ENCODE measurements around the gene SMAP2.
"Not testable (repeated sequence)": the region's sequence is repeated elsewhere in the genome, so short reads cannot be mapped to it uniquely, and the experiment has no call there.

The SMAP2 gene

DNA sequence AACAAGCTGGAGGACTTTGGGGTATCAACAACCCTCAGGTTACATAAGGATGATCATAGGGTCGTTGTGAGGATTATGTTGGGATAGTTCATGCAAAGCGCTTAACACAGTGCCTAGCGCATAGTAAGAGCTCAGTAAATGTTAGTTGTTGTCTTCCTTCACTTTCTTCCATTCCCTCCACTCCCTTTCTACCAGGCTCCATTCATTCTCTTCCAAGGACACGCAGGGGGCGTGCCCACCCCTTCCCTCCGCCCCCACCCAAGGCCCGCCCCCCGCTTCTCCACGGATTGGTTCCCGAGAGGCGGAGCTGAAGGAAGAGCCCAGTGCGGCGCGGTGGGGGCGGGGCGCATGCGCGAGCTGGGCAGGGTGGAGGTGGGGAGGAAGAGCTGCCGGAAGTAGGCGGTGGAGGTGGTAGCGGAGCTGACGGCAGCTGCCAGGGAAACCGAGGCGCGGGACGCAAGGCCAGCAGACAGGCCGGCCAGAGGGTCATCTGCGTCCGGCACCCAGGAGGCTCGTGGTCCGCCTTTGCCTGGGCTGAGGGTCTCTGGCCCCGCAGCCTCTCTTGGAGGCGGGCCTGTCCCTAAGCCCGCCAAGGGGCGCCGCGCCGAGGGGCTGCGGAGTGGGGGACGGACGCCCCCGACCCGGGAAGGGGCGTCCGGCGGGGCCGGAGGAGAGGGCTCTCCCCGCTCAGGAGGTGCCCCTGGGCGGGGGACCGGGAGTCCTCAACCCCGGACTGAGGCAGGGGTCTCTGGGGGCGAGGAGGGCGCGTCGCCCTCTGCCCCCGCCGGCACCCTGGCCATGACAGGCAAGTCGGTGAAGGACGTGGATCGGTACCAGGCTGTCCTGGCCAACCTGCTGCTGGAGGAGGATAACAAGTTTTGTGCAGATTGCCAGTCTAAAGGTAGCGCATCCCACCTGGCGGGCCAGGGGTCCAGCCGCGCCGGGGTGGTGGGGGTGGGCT, at the start of gene SMAP2:
Gene SMAP2, plus strand, starts transcription at position 405 of the 961 bp plus-strand sequence. Its CDS starts 394 bp downstream, at position 799.
- DNase-seq = peak; percentile 96

- not testable (repeated sequence) for DNase-seq
Measured at GRCh38 chr1:40331403-40331802, 42.1 kb upstream of the SMAP2 start.

- no peak for DNase-seq
Measured at GRCh38 chr1:40332695-40333094, 40.8 kb upstream of the SMAP2 start.

- DNase-seq = no peak
Measured at GRCh38 chr1:40337443-40337842, 36.1 kb upstream of the SMAP2 start.

GRCh38 chr1:40338745-40339419, 34.6 kb upstream of the SMAP2 start:
- DNase-seq = peak; percentile 98

DNA sequence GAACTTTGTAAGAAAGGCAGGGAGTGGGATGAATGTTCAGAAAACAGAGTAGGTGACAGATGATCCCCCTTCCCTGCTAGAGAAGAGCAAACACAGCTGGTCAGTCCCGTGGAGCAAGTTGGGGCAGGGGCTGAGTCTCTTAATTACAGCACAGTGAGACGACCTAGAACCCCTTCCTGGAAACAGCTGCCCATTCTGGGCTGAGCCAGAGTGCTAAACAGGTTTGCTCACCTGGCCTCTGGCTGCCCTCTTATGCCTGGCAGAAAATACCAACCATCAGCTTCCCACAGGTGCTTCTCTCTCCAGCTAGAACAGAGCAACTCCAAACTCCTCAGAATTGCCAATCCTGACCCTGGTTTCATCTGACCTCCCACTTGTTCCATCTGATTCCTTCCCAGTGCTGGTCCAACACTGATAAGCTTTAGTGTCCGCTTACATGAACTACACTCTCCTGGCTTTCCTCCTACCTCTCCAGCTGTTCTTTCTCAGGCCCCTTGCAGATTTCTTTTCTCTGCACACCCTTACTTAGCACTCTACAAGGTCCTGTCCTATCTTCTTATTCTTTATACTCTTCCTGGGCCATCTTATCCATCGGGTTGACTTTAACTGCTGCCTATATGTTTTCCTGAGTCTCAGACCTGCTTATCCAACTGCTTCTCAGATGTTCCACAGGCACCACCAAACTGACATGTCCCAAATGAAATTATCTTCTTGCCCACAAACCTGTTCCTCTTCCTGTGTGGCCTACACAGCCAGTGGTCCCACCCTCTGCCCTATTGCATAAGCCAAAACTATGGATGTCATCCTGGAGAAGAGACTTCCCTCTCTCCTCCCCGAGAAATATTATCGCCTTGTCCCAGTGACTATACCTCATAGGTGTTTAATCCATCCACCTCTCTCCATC, 33.9 kb upstream of the SMAP2 start:
- no peak for DNase-seq

- DNase-seq = no peak
Measured at GRCh38 chr1:40341491-40342380, 31.8 kb upstream of the SMAP2 start.

- DNase-seq = not testable (repeated sequence)
Measured at GRCh38 chr1:40342381-40342717, 31.2 kb upstream of the SMAP2 start.

DNA sequence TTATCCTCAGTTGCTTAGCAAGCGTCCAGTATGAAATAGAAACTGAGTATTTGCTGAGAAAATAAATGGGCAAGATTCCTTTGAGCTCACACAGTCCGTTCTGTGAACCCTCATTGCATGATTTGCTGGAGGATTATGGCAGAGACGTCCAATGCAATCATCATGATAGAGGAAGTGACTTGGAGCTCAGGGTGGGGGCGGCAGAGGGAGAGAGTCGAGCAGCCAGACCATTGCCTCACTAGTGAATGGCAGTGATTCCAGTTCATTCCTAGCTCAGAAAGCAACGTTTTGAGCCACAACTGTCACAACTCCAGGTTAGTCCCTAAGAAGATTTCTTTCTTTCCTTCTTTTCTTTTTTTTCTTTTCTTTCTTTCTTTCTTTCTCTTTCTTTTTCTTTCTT, 28.9 kb upstream of the SMAP2 start:
- DNase-seq = no peak

GRCh38 chr1:40350391-40350790, 23.1 kb upstream of the SMAP2 start:
- no peak for DNase-seq

DNA sequence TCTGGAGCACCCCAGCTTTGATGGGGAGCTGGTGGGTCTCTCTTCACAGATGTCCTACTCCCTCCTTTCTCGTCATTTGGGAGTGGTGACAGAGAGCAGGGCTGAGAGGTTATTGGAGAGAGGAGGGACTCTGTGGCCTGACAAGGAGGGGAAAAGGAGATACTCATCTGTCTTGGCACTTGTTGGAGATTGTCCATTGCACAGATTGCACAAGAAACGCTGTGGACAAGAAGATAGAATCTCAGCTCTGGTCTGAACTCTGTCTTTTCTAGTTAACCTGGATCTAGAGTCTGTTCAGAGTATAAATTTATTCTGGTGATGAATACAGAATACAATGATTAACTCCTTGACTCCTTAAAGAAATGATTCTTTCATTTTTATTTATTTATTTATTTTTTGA, 22.4 kb upstream of the SMAP2 start:
- DNase-seq = no peak

GRCh38 chr1:40352126-40352525, 21.4 kb upstream of the SMAP2 start:
- no peak for DNase-seq

DNA sequence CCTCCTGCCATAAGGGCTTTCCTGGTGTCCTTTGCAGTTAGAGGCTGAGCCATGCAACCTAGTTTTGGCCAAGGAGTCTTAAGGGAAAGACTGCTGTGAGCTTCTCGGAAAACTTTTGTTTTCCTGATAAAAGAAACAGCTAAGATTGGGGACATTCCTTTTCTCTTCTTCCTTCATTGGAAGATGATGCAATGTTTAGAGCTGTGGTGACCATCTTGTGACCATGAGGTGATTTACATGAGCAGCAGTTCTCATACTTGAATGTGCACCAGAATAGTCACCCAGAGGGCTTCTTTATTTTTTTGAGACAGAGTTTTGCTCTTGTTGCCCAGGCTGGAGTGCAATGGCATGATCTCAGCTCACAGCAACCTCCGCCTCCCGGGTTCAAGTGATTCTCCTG, 20.4 kb upstream of the SMAP2 start:
- no peak for DNase-seq

- no peak for DNase-seq
Measured at GRCh38 chr1:40357625-40358024, 15.9 kb upstream of the SMAP2 start.

GRCh38 chr1:40360631-40361030, 12.9 kb upstream of the SMAP2 start:
- no peak for DNase-seq

DNA sequence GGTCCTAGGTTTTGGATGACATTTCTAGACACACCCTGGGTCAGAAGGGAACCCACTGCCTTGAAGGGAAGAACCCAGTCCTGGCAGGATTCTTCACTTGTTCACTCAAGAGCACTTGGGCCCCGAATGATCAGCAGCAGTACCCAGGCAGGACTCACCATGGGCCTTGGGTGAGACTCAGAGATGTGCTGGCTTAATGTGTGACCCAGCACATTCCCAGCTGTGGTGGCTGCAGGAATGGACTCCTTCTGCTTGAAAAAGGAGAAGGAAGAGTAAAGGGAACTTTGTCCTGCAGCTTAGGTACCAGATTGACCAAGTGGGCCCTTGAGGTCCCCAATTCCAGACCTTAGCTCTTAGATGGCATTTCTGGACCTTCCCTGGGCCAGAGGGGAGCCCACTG, 12.3 kb upstream of the SMAP2 start:
- DNase-seq = no peak

- no peak for DNase-seq
Measured at GRCh38 chr1:40361637-40362036, 11.9 kb upstream of the SMAP2 start.

GRCh38 chr1:40362199-40362598, 11.3 kb upstream of the SMAP2 start:
- DNase-seq = no peak

DNA sequence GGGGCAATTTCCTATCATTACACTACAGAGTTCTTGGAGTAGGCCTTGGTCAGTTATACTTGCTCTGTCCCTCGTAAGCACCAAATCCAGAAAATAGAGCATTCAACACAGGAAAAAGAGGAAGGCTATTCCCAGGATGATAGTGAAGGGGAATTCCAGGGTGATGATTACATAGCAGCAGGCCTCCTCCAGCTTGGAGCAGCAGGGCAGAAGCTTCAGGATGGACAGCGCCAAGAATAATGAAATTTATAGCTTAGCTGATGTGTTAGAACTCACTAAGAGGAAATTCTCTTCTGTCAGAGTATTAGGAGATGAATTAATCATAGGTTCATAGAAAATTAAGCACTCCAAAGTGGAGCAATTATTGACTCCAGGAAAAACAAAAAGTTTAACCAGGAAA, 10.8 kb upstream of the SMAP2 start:
- DNase-seq = no peak

DNA sequence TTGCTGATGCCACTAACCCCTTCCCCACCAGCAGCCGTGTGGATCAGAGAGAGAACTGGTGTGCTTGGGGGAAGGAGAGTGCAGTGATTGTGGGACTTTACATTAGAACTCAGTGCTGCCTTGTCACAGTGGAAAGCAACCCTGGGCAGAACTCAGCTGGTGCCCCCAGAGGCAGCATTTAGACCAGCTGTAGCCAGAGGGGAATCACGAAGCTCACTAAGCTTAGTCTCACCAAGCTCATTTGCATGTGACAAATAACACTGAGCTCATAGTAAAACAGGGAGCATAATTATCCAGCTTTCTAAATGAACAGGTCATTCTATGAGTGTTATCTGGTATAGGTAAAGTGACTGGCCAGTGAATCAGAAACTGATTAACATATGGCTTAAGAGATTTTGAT, 9.8 kb upstream of the SMAP2 start:
- DNase-seq = no peak

DNA sequence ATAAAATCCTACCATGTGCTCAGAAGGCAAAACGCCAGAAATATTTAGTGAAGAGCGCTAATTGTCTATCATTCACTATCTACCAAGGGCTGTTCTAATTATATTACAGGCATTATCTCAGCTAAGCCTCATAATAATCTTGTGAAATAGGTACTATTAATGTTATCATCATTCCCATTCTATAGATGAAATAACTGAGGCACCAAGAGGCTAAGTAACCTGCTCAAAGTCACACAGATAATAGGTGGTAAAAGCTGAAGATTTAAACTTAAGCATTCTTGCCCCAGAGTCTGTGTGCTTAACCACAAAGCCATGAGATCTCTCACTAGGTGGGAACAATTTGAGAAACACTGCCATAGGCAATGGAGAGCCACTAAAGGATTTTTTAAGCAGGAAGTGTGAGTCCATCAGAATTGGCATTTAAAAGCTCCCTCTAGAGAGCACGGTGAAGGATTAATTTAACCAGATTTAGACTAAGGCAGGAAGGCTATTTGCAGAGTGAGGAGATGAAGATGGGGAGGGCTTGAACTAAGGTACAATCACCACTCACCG, 1.7 kb upstream of the SMAP2 start:
- DNase-seq = no peak

Data from activated CD8-positive, alpha-beta memory T cell treated with anti-CD3 and anti-CD28 coated beads for 24 hours (primary cell).